Erythroblast (primary cell): Measurements from ENCODE around the gene CCSER1.

ENCODE experiments used
- GATA1 ChIP-seq: IDR thresholded peaks from 2 replicates; pipeline ENCODE4 v1.6.1; 2011; ENCODE audit warnings: low read depth, mild to moderate bottlenecking, control low read depth, low read length, moderate library complexity
- POLR2A ChIP-seq: IDR thresholded peaks from 2 replicates; pipeline ENCODE4 v1.6.1; 2011; ENCODE audit warnings: mild to moderate bottlenecking, low read length

GRCh38 chr4:90254357-90254756, 127.2 kb downstream of the CCSER1 start:
- no peak for TF ChIP-seq POLR2A
- no peak for TF ChIP-seq GATA1
